Hepatocyte (in vitro differentiated cells): ENCODE data around the gene MAP2.
A peak's percentile ranks its signal among the peaks of the same experiment; 100 is the strongest.

Source experiments
- EZH2 ChIP-seq: fragments of 200-600 bp; sonication (generic); IDR thresholded peaks from 2 replicates; pipeline ENCODE4 v1.6.1; 2016; ENCODE audit warnings: antibody characterized with exemption, mild to moderate bottlenecking, borderline replicate concordance
- EZH2phosphoT487 ChIP-seq: fragments of 200-600 bp; sonication (generic); IDR thresholded peaks from one replicate; pipeline ENCODE4 v1.6.1; 2018; ENCODE audit warnings: antibody characterized with exemption, mild to moderate bottlenecking, low read depth, moderate library complexity; ENCODE audit not compliant: unreplicated experiment, severe bottlenecking
- TF ChIP-seq, protein P1 (sequence below): fragments of 200-600 bp; sonication (generic); IDR thresholded peaks from 2 replicates; pipeline ENCODE4 v1.5.1; 2016; ENCODE audit warnings: antibody characterized with exemption, mild to moderate bottlenecking; ENCODE audit not compliant: poor library complexity

DNA sequence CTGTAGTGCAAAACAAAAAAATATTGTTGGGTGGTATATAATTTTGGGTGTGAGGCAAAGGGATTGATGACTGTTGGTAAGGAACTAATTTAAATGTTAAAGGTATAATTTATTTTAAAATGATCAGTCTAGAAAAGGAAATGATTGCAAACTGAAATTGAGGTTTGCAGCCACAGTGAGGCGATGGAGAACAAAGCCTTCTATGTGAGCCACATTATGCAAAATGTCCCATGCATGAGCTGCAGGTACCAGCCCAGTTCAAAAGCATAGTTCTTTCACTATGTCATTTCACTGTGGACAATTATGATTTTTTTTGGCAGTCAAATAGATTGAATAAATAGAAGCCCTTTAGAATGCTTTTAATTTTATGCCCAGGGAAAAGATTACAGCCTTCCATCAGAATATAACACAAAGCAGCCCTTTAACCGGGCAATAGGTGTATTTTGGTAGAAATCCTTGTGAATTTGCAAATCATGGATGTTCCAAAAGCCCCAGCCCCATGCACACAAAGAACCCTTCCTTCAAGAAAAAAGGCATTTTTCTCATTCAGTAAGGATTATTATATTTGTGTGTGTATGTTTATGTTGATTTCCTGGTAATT is 1.7 kb downstream of the MAP2 start:
- TF ChIP-seq, protein P1, sequence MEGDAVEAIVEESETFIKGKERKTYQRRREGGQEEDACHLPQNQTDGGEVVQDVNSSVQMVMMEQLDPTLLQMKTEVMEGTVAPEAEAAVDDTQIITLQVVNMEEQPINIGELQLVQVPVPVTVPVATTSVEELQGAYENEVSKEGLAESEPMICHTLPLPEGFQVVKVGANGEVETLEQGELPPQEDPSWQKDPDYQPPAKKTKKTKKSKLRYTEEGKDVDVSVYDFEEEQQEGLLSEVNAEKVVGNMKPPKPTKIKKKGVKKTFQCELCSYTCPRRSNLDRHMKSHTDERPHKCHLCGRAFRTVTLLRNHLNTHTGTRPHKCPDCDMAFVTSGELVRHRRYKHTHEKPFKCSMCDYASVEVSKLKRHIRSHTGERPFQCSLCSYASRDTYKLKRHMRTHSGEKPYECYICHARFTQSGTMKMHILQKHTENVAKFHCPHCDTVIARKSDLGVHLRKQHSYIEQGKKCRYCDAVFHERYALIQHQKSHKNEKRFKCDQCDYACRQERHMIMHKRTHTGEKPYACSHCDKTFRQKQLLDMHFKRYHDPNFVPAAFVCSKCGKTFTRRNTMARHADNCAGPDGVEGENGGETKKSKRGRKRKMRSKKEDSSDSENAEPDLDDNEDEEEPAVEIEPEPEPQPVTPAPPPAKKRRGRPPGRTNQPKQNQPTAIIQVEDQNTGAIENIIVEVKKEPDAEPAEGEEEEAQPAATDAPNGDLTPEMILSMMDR = peak; percentile 59
- no peak for TF ChIP-seq EZH2phosphoT487
- TF ChIP-seq EZH2 = no peak
